Measurements from ENCODE around the gene PITPNM3. TPM values are rescaled to one million over a fixed set of nuclear protein-coding genes. Genes with fewer than 3 reads are reported as not detected.

The PITPNM3 gene
- total RNA-seq, 1 donor from 2014 or later: 1.4 TPM

- no peak for DNase-seq
- peaks cover 10% of the 10 kb centered on the region for H3K36me3 Mint-ChIP-seq (ENCODE audit: unreplicated experiment)
- no peaks in the 10 kb centered on the region for H3K4me1 Mint-ChIP-seq (ENCODE audit: low read depth, unreplicated experiment)
- H3K27ac Mint-ChIP-seq (ENCODE audit: unreplicated experiment): no peak overlapping the region
- H3K4me3 Mint-ChIP-seq (ENCODE audit: unreplicated experiment): no peak overlapping the region
- H3K9me3 Mint-ChIP-seq (ENCODE audit: unreplicated experiment): no peaks in the 10 kb centered on the region
- TF ChIP-seq, protein P1, sequence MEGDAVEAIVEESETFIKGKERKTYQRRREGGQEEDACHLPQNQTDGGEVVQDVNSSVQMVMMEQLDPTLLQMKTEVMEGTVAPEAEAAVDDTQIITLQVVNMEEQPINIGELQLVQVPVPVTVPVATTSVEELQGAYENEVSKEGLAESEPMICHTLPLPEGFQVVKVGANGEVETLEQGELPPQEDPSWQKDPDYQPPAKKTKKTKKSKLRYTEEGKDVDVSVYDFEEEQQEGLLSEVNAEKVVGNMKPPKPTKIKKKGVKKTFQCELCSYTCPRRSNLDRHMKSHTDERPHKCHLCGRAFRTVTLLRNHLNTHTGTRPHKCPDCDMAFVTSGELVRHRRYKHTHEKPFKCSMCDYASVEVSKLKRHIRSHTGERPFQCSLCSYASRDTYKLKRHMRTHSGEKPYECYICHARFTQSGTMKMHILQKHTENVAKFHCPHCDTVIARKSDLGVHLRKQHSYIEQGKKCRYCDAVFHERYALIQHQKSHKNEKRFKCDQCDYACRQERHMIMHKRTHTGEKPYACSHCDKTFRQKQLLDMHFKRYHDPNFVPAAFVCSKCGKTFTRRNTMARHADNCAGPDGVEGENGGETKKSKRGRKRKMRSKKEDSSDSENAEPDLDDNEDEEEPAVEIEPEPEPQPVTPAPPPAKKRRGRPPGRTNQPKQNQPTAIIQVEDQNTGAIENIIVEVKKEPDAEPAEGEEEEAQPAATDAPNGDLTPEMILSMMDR (IDR thresholded peaks at IDR 0.05; ENCODE audit: partially characterized antibody, unreplicated experiment): no peak
- H3K27me3 Mint-ChIP-seq (ENCODE audit: unreplicated experiment): peaks cover 2% of the 10 kb centered on the region
Measured at GRCh38 chr17:6525731-6526130, 30.6 kb downstream of the PITPNM3 start.

DNA sequence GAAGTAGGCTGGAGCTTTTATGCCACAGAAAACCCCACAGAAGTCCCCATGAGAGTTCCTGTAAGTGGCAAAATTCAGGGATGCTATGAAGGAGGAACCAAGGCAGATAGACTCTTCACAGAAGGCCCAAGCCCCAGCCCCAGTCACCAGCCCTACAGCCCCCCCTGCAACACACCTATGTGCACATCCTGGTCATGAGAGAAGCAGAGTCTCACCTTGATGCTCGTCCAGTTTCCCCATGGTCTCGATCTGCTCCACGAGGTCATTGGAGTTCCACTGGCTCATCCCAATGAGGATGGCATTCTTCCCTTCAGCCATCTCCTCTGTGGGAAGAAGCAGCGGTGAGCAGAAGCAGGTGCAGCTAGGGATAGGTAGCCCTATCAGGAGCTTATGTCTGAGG lies 31.2 kb downstream of the PITPNM3 start:
- Mint-ChIP-seq H3K4me1 (ENCODE audit: low read depth, unreplicated experiment) (no peaks in the 10 kb centered on the region), H3K4me3 (ENCODE audit: unreplicated experiment) (no peak overlapping the region), H3K9me3 (ENCODE audit: unreplicated experiment) (no peaks in the 10 kb centered on the region), H3K27me3 (ENCODE audit: unreplicated experiment) (peaks cover 2% of the 10 kb centered on the region), H3K36me3 (ENCODE audit: unreplicated experiment) (peaks cover 10% of the 10 kb centered on the region), H3K27ac (ENCODE audit: unreplicated experiment) (no peak overlapping the region)
- TF ChIP-seq, protein P1 (IDR thresholded peaks at IDR 0.05; ENCODE audit: partially characterized antibody, unreplicated experiment): no peak
- no peak for DNase-seq

DNA sequence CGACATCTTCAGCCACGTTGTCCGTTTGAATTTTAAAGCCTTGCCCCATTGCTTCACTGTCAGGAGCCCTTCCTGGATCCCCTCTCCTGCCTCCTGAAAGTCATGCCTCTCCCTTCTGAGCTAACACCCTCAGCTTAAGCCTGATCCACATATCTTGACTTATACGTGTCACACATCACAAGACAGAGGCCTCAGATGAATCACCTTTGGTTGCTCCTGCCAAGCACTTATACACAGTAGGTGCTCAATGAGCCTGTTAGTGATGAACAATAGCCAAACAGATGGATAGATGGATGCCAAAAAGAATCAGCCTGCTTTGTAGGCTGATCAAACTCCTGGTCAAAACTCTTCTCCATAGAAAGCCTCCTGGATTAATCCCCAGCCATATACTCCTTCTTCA lies 31.8 kb downstream of the PITPNM3 start:
- Mint-ChIP-seq H3K9me3 (ENCODE audit: unreplicated experiment) (no peaks in the 10 kb centered on the region), H3K4me3 (ENCODE audit: unreplicated experiment) (no peak overlapping the region), H3K27ac (ENCODE audit: unreplicated experiment) (no peak overlapping the region), H3K27me3 (ENCODE audit: unreplicated experiment) (peaks cover 2% of the 10 kb centered on the region), H3K4me1 (ENCODE audit: low read depth, unreplicated experiment) (no peaks in the 10 kb centered on the region), H3K36me3 (ENCODE audit: unreplicated experiment) (peaks cover 10% of the 10 kb centered on the region)
- no peak for DNase-seq
- TF ChIP-seq, protein P1 (IDR thresholded peaks at IDR 0.05; ENCODE audit: partially characterized antibody, unreplicated experiment): no peak

- Mint-ChIP-seq H3K36me3 (ENCODE audit: unreplicated experiment) (peaks cover 10% of the 10 kb centered on the region), H3K9me3 (ENCODE audit: unreplicated experiment) (no peaks in the 10 kb centered on the region), H3K4me3 (ENCODE audit: unreplicated experiment) (no peak overlapping the region), H3K27me3 (ENCODE audit: unreplicated experiment) (peaks cover 2% of the 10 kb centered on the region), H3K4me1 (ENCODE audit: low read depth, unreplicated experiment) (no peaks in the 10 kb centered on the region), H3K27ac (ENCODE audit: unreplicated experiment) (no peak overlapping the region)
- TF ChIP-seq, protein P1 (IDR thresholded peaks at IDR 0.05; ENCODE audit: partially characterized antibody, unreplicated experiment): no peak
- no peak for DNase-seq
Measured at GRCh38 chr17:6523809-6524355, 32.5 kb downstream of the PITPNM3 start.

- Mint-ChIP-seq H3K27me3 (ENCODE audit: unreplicated experiment) (peaks cover 2% of the 10 kb centered on the region), H3K36me3 (ENCODE audit: unreplicated experiment) (peaks cover 10% of the 10 kb centered on the region), H3K4me3 (ENCODE audit: unreplicated experiment) (no peak overlapping the region), H3K9me3 (ENCODE audit: unreplicated experiment) (no peaks in the 10 kb centered on the region), H3K27ac (ENCODE audit: unreplicated experiment) (no peak overlapping the region), H3K4me1 (ENCODE audit: low read depth, unreplicated experiment) (no peaks in the 10 kb centered on the region)
- DNase-seq: no peak
- TF ChIP-seq, protein P1 (IDR thresholded peaks at IDR 0.05; ENCODE audit: partially characterized antibody, unreplicated experiment): no peak
Measured at GRCh38 chr17:6523330-6523729, 33.0 kb downstream of the PITPNM3 start.
